ENCODE measurements around the gene ZFAND2B. TPM values are rescaled to one million over a fixed set of nuclear protein-coding genes. Genes with fewer than 3 reads are reported as not detected.

Gene ZFAND2B
- total RNA-seq, 2 experiments from 2014 or later: 65.9 to 67.4 TPM

GRCh38 chr2:219223831-219224610 is 17.4 kb downstream of the ZFAND2B start:
- Histone ChIP-seq H3K4me3 (ENCODE audit: low read length) (no peak overlapping the region), H3K9me3 (ENCODE audit: control insufficient read depth in 1 of 2, insufficient read depth in 1 of 2, low read length in 2 of 2) (no peaks in the 10 kb centered on the region), H3K4me1 (ENCODE audit: insufficient read depth, low read length) (peaks cover 28% of the 10 kb centered on the region), H3K36me3 (ENCODE audit: insufficient read depth, low read length) (peaks cover 68% of the 10 kb centered on the region), H3K27ac (ENCODE audit: low read depth in 1 of 2, low read length in 2 of 2) (no peak overlapping the region), H3K27me3 (ENCODE audit: control insufficient read depth in 1 of 2, insufficient read depth in 2 of 2, low read length in 2 of 2) (no peaks in the 10 kb centered on the region)
- Mint-ChIP-seq H3K4me1 (ENCODE audit: low read depth) (peaks cover 42% of the 10 kb centered on the region), H3K9me3 (no peaks in the 10 kb centered on the region), H3K36me3 (ENCODE audit: low read depth) (peaks cover 80% of the 10 kb centered on the region), H3K4me3 (peak overlapping the region; percentile 56), H3K27ac (peak overlapping the region; percentile 9), H3K27me3 (no peaks in the 10 kb centered on the region)
- intact Hi-C loops (cut with DNase I, micrococcal nuclease): no loop called here
- ChIA-PET POLR2A (interaction anchor here (0.8 kb wide), 1 partner anchor 25 kb away, joined by 3 read pairs; no protein-coding TSS in a partner anchor), CTCF (interaction anchor here (1.1 kb wide), 1 partner anchor 71 kb away, joined by 4 read pairs; no protein-coding TSS in a partner anchor)
- DNase-seq: no peak
- TF ChIP-seq, protein P1, sequence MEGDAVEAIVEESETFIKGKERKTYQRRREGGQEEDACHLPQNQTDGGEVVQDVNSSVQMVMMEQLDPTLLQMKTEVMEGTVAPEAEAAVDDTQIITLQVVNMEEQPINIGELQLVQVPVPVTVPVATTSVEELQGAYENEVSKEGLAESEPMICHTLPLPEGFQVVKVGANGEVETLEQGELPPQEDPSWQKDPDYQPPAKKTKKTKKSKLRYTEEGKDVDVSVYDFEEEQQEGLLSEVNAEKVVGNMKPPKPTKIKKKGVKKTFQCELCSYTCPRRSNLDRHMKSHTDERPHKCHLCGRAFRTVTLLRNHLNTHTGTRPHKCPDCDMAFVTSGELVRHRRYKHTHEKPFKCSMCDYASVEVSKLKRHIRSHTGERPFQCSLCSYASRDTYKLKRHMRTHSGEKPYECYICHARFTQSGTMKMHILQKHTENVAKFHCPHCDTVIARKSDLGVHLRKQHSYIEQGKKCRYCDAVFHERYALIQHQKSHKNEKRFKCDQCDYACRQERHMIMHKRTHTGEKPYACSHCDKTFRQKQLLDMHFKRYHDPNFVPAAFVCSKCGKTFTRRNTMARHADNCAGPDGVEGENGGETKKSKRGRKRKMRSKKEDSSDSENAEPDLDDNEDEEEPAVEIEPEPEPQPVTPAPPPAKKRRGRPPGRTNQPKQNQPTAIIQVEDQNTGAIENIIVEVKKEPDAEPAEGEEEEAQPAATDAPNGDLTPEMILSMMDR (IDR thresholded peaks at IDR 0.05): no peak
- no peak for ATAC-seq (ENCODE audit: poor library complexity)

GRCh38 chr2:219225350-219225749 is 18.8 kb downstream of the ZFAND2B start:
- no peaks in the 10 kb centered on the region for H3K27me3 Mint-ChIP-seq
- ChIA-PET POLR2A (no interaction called here), CTCF (no interaction called here)
- H3K27ac Mint-ChIP-seq: no peak overlapping the region
- H3K9me3 ChIP-seq (ENCODE audit: control insufficient read depth in 1 of 2, insufficient read depth in 1 of 2, low read length in 2 of 2): no peaks in the 10 kb centered on the region
- peaks cover 23% of the 10 kb centered on the region for H3K4me1 ChIP-seq (ENCODE audit: insufficient read depth, low read length)
- H3K4me3 ChIP-seq (ENCODE audit: low read length): no peak overlapping the region
- H3K4me3 Mint-ChIP-seq: no peak overlapping the region
- intact Hi-C loops (cut with DNase I, micrococcal nuclease): loop anchor here in 1 of 2 experiments (5.0 kb wide), 1 partner anchor 67 kb away; no protein-coding TSS in a partner anchor
- ATAC-seq (ENCODE audit: poor library complexity) (no peak), DNase-seq (no peak)
- H3K9me3 Mint-ChIP-seq: no peaks in the 10 kb centered on the region
- peaks cover 80% of the 10 kb centered on the region for H3K36me3 Mint-ChIP-seq (ENCODE audit: low read depth)
- H3K27me3 ChIP-seq (ENCODE audit: control insufficient read depth in 1 of 2, insufficient read depth in 2 of 2, low read length in 2 of 2): no peaks in the 10 kb centered on the region
- no peak overlapping the region for H3K27ac ChIP-seq (ENCODE audit: low read depth in 1 of 2, low read length in 2 of 2)
- peaks cover 61% of the 10 kb centered on the region for H3K36me3 ChIP-seq (ENCODE audit: insufficient read depth, low read length)
- TF ChIP-seq, protein P1 (IDR thresholded peaks at IDR 0.05): no peak
- H3K4me1 Mint-ChIP-seq (ENCODE audit: low read depth): peaks cover 47% of the 10 kb centered on the region

- intact Hi-C loops (cut with DNase I, micrococcal nuclease): loop anchor here in 1 of 2 experiments (1.0 to 5.0 kb wide), 3 partner anchors 9 to 64 kb away; no protein-coding TSS in a partner anchor
Measured at GRCh38 chr2:219228041-219228910, 21.7 kb downstream of the ZFAND2B start.

More at GRCh38 chr2:219228041-219228910, 21.7 kb downstream of the ZFAND2B start:
- H3K36me3 Mint-ChIP-seq (ENCODE audit: low read depth): peaks cover 71% of the 10 kb centered on the region
- H3K4me1 ChIP-seq (ENCODE audit: insufficient read depth, low read length): peaks cover 49% of the 10 kb centered on the region
- no peaks in the 10 kb centered on the region for H3K27me3 Mint-ChIP-seq
- H3K27me3 ChIP-seq (ENCODE audit: control insufficient read depth in 1 of 2, insufficient read depth in 2 of 2, low read length in 2 of 2): no peaks in the 10 kb centered on the region
- H3K4me1 Mint-ChIP-seq (ENCODE audit: low read depth): peaks cover 64% of the 10 kb centered on the region
- no peaks in the 10 kb centered on the region for H3K9me3 Mint-ChIP-seq
- H3K9me3 ChIP-seq (ENCODE audit: control insufficient read depth in 1 of 2, insufficient read depth in 1 of 2, low read length in 2 of 2): no peaks in the 10 kb centered on the region
- peak overlapping the region; percentile 76 for H3K4me3 ChIP-seq (ENCODE audit: low read length)
- H3K27ac Mint-ChIP-seq: peak overlapping the region; percentile 67
- H3K36me3 ChIP-seq (ENCODE audit: insufficient read depth, low read length): peaks cover 51% of the 10 kb centered on the region
- H3K4me3 Mint-ChIP-seq: peak overlapping the region; percentile 83
- no peak for ATAC-seq (ENCODE audit: poor library complexity)
- ChIA-PET POLR2A (interaction anchor here (1.0 to 5.3 kb wide), 13 partner anchors 9 to 1012 kb away, joined by 3 to 181 read pairs (median 19); partner anchors contain the start of genes ABCB6, ARPC2, CNPPD1 and DNAJB2), CTCF (interaction anchor here (1.4 to 5.1 kb wide), 3 partner anchors 49 to 67 kb away, joined by 4 to 42 read pairs (median 11); partner anchors contain the start of gene DNAJB2)
- TF ChIP-seq, protein P1 (IDR thresholded peaks at IDR 0.05): no peak
- DNase-seq: no peak
- peak overlapping the region; percentile 46 to 91 for H3K27ac ChIP-seq (ENCODE audit: low read depth in 1 of 2, low read length in 2 of 2)
